Neural cell (in vitro differentiated cells): ENCODE data around the gene CNTN4.

ENCODE experiments used
- EP300 ChIP-seq: fragments of 450-650 bp; conservative IDR thresholded peaks from 2 replicates; pipeline ENCODE4 v1.6.1; 2014; ENCODE audit warnings: antibody characterized with exemption, mild to moderate bottlenecking, moderate library complexity; ENCODE audit not compliant: poor library complexity, severe bottlenecking
- EZH2 ChIP-seq: fragments of 200-600, 300-800 bp; shearing (Covaris generic), sonication (generic); IDR thresholded peaks from 2 replicates; pipeline ENCODE4 v1.6.1; 2014; ENCODE audit warnings: antibody characterized with exemption, low read length, borderline replicate concordance, mild to moderate bottlenecking; ENCODE audit not compliant: insufficient read depth, poor library complexity, severe bottlenecking
- POLR2AphosphoS5 ChIP-seq: IDR thresholded peaks from 2 replicates; pipeline ENCODE4 v1.6.1; 2012
- SMC3 ChIP-seq: fragments of 450-650 bp; conservative IDR thresholded peaks from 2 replicates; pipeline ENCODE4 v1.6.1; 2014; ENCODE audit warnings: antibody characterized with exemption, mild to moderate bottlenecking, moderate library complexity; ENCODE audit not compliant: poor library complexity
- TF ChIP-seq, protein P1 (sequence below): fragments of 450-650 bp; IDR thresholded peaks from 2 replicates; pipeline ENCODE4 v1.5.1; 2014; ENCODE audit warnings: antibody characterized with exemption, mild to moderate bottlenecking, moderate library complexity; ENCODE audit not compliant: poor library complexity, severe bottlenecking
- TF ChIP-seq, protein P2 (sequence below): IDR thresholded peaks from 2 replicates; pipeline ENCODE4 v1.6.1; 2012; ENCODE audit warnings: borderline replicate concordance

DNA sequence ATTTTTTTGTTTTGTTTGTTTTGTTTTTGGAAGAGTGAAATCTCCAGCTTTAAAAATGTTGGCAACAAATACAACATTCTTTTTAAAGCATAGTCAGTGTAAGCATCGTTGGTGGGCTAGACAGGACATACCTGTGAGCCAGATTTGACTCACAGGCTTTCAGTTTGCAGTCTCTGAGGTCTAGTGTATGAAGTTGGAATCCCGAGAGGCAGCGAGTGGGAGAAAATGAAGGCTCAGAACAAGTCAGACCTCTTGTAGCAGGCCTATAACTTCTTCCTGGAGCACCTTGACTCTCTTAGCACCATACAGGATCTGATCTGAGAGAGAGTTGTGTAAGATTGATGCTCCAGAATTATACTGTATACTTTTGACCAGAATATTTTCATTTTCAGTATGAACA lies 60.2 kb downstream of the CNTN4 start:
- TF ChIP-seq, protein P1, sequence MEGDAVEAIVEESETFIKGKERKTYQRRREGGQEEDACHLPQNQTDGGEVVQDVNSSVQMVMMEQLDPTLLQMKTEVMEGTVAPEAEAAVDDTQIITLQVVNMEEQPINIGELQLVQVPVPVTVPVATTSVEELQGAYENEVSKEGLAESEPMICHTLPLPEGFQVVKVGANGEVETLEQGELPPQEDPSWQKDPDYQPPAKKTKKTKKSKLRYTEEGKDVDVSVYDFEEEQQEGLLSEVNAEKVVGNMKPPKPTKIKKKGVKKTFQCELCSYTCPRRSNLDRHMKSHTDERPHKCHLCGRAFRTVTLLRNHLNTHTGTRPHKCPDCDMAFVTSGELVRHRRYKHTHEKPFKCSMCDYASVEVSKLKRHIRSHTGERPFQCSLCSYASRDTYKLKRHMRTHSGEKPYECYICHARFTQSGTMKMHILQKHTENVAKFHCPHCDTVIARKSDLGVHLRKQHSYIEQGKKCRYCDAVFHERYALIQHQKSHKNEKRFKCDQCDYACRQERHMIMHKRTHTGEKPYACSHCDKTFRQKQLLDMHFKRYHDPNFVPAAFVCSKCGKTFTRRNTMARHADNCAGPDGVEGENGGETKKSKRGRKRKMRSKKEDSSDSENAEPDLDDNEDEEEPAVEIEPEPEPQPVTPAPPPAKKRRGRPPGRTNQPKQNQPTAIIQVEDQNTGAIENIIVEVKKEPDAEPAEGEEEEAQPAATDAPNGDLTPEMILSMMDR, result no peak
- TF ChIP-seq EP300 (no peak), POLR2AphosphoS5 (no peak), EZH2 (no peak), SMC3 (no peak)
- TF ChIP-seq, protein P2, sequence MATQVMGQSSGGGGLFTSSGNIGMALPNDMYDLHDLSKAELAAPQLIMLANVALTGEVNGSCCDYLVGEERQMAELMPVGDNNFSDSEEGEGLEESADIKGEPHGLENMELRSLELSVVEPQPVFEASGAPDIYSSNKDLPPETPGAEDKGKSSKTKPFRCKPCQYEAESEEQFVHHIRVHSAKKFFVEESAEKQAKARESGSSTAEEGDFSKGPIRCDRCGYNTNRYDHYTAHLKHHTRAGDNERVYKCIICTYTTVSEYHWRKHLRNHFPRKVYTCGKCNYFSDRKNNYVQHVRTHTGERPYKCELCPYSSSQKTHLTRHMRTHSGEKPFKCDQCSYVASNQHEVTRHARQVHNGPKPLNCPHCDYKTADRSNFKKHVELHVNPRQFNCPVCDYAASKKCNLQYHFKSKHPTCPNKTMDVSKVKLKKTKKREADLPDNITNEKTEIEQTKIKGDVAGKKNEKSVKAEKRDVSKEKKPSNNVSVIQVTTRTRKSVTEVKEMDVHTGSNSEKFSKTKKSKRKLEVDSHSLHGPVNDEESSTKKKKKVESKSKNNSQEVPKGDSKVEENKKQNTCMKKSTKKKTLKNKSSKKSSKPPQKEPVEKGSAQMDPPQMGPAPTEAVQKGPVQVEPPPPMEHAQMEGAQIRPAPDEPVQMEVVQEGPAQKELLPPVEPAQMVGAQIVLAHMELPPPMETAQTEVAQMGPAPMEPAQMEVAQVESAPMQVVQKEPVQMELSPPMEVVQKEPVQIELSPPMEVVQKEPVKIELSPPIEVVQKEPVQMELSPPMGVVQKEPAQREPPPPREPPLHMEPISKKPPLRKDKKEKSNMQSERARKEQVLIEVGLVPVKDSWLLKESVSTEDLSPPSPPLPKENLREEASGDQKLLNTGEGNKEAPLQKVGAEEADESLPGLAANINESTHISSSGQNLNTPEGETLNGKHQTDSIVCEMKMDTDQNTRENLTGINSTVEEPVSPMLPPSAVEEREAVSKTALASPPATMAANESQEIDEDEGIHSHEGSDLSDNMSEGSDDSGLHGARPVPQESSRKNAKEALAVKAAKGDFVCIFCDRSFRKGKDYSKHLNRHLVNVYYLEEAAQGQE, result no peak
